HCT116 (cell line): ENCODE measurements around the gene IMMT. TPM values are rescaled to one million over a fixed set of nuclear protein-coding genes. Genes with fewer than 3 reads are reported as not detected.

Source experiments
- ATAC-seq: fragments of 200-7000 bp; cut with Tn5 transposase; 2 replicates; pipeline ENCODE4 v1.9.1; 2020; ENCODE audit warnings: mild to moderate bottlenecking, moderate library complexity
- BruUV-seq: library from RNA; stranded (reverse); fragments of 400-500 nt; replicated peaks from 2 replicates; lab custom pipeline; 2021; lab: Mats Ljungman, UMichigan
- CTCF ChIA-PET: fragments of 300-600 bp; sonication (Branson Sonifier 250); formaldehyde crosslinking; loops from one replicate; lab custom pipeline; 2021; ENCODE audit warnings: antibody characterized with exemption; lab: Charles Lee
- POLR2A ChIA-PET: fragments of 300-600, 350-600 bp; sonication (Branson Sonifier 250); formaldehyde crosslinking; loops from one replicate; lab custom pipeline; 2021; ENCODE audit warnings: antibody characterized with exemption; lab: Charles Lee
- RAD21 ChIA-PET, 2 experiments: fragments of 300-600 bp; sonication (Branson Sonifier 250); formaldehyde crosslinking; loops; one replicate each; lab custom pipeline; 2023; ENCODE audit warnings: low total read pairs in 2 of 2; ENCODE audit not compliant: uncharacterized antibody in 2 of 2, unreplicated experiment in 2 of 2, low non-redundant PET in 1 of 2; lab: Charles Lee
- DNase-seq: peaks from one replicate; pipeline ENCODE4 v3.0.0-alpha.2; 2010; ENCODE audit warnings: low read depth, low spot score
- H2AFZ ChIP-seq: fragments of 200-600 bp; shearing (Covaris generic), sonication (generic); 2 replicates; pipeline ENCODE4 v1.6.1; 2017; ENCODE audit warnings: low read depth, mixed run types, mixed read lengths, antibody characterized with exemption, low read length; ENCODE audit not compliant: poor library complexity, severe bottlenecking
- H3K27ac ChIP-seq: 2 replicates; pipeline ENCODE4 v1.5.1; 2012; ENCODE audit warnings: low read depth, low read length
- H3K27me3 ChIP-seq: fragments of 200-600 bp; sonication (generic); 2 replicates; pipeline ENCODE4 v1.6.1; 2016; ENCODE audit warnings: mixed run types, low read length, mixed read lengths; ENCODE audit not compliant: insufficient read depth
- H3K36me3 ChIP-seq, 2 experiments: fragments of 200-500 bp in 1 of 2; fragments of 200-600 bp in 1 of 2; sonication (Bioruptor generic) in 1 of 2; sonication (generic) in 1 of 2; 2 replicates each; pipeline versions ENCODE4 v1.5.1 to v1.6.1; 2014 to 2016; ENCODE audit warnings: low read length in 2 of 2, inconsistent platforms in 1 of 2, mixed read lengths in 1 of 2, mixed run types in 1 of 2; ENCODE audit not compliant: insufficient read depth in 2 of 2, control insufficient read depth in 1 of 2
- H3K4me1 ChIP-seq, 2 experiments: fragments of 200-600 bp in 1 of 2; sonication (generic) in 1 of 2; 2 replicates each; pipeline versions ENCODE4 v1.5.1 to v1.6.1; 2012 to 2017; ENCODE audit warnings: low read length in 2 of 2, inconsistent platforms in 1 of 2, mild to moderate bottlenecking in 1 of 2, mixed read lengths in 1 of 2, mixed run types in 1 of 2, moderate library complexity in 1 of 2; ENCODE audit not compliant: insufficient read depth in 2 of 2, control insufficient read depth in 1 of 2
- H3K4me2 ChIP-seq: fragments of 200-600 bp; sonication (generic); 2 replicates; pipeline ENCODE4 v1.6.1; 2017; ENCODE audit warnings: mixed run types, low read length, mixed read lengths
- H3K4me3 ChIP-seq, 2 experiments: fragments of 200-600 bp in 1 of 2; sonication (generic) in 1 of 2; replicated peaks in 1 of 2; 2 replicates each; pipeline ENCODE4 v1.5.1; 2011 to 2016; ENCODE audit warnings: low read length in 2 of 2, control low read depth in 1 of 2, low read depth in 1 of 2, mild to moderate bottlenecking in 1 of 2, mixed read lengths in 1 of 2, mixed run types in 1 of 2
- H3K79me2 ChIP-seq: fragments of 200-600 bp; sonication (generic); 2 replicates; pipeline ENCODE4 v1.6.1; 2017; ENCODE audit warnings: mild to moderate bottlenecking, mixed run types, low read length, moderate library complexity, mixed read lengths; ENCODE audit not compliant: insufficient read depth
- H3K9ac ChIP-seq: fragments of 200-600 bp; sonication (generic); 2 replicates; pipeline ENCODE4 v1.6.1; 2016; ENCODE audit warnings: low read length, mixed read lengths
- H3K9me2 ChIP-seq: fragments of 200-600 bp; sonication (generic), shearing (Covaris generic); 2 replicates; pipeline ENCODE4 v1.6.1; 2017; ENCODE audit warnings: mixed run types, mild to moderate bottlenecking, moderate library complexity; ENCODE audit not compliant: insufficient read depth
- H3K9me3 ChIP-seq, 2 experiments: fragments of 200-500 bp in 1 of 2; fragments of 200-600 bp in 1 of 2; sonication (Bioruptor generic) in 1 of 2; sonication (generic) in 1 of 2; 2 replicates each; pipeline ENCODE4 v1.6.1; 2014 to 2017; ENCODE audit warnings: low read length in 2 of 2, mixed read lengths in 2 of 2, inconsistent platforms in 1 of 2, low read depth in 1 of 2, mild to moderate bottlenecking in 1 of 2, mixed run types in 1 of 2, moderate library complexity in 1 of 2; ENCODE audit not compliant: control insufficient read depth in 1 of 2, insufficient read depth in 1 of 2
- H4K20me1 ChIP-seq: fragments of 200-600 bp; sonication (generic), shearing (Covaris generic); 2 replicates; pipeline ENCODE4 v1.6.1; 2017; ENCODE audit warnings: mixed run types, mild to moderate bottlenecking, moderate library complexity; ENCODE audit not compliant: insufficient read depth
- CBX3 ChIP-seq: IDR thresholded peaks from 2 replicates; pipeline ENCODE4 v1.6.1; 2012; ENCODE audit warnings: low read depth
- EZH2phosphoT487 ChIP-seq: fragments of 200-600 bp; IDR thresholded peaks from 2 replicates; pipeline ENCODE4 v1.6.1; 2018; ENCODE audit warnings: antibody characterized with exemption, borderline replicate concordance
- FOSL1 ChIP-seq: IDR thresholded peaks from 2 replicates; pipeline ENCODE4 v1.6.1; 2012; ENCODE audit warnings: low read depth
- JUND ChIP-seq: IDR thresholded peaks from 2 replicates; pipeline ENCODE4 v1.6.1; 2012
- POLR2A ChIP-seq: IDR thresholded peaks from 2 replicates; pipeline ENCODE4 v1.7.0; 2011; ENCODE audit warnings: borderline replicate concordance; ENCODE audit not compliant: insufficient read depth, insufficient read length; ENCODE audit errors: extremely low read depth
- REST ChIP-seq: IDR thresholded peaks from 2 replicates; pipeline ENCODE4 v1.6.1; 2012; ENCODE audit warnings: low read depth
- SP1 ChIP-seq: IDR thresholded peaks from 2 replicates; pipeline ENCODE4 v1.6.1; 2012; ENCODE audit warnings: low read depth
- SRF ChIP-seq: IDR thresholded peaks from 2 replicates; pipeline ENCODE4 v1.6.1; 2012; ENCODE audit warnings: low read depth
- YY1 ChIP-seq: IDR thresholded peaks from 2 replicates; pipeline ENCODE4 v1.6.1; 2011; ENCODE audit warnings: low read length, low read depth, moderate library complexity, mild to moderate bottlenecking; ENCODE audit not compliant: insufficient replicate concordance; ENCODE audit errors: extremely low read depth
- ZBTB33 ChIP-seq: IDR thresholded peaks from 2 replicates; pipeline ENCODE4 v1.6.1; 2011; ENCODE audit warnings: mild to moderate bottlenecking, low read length, moderate library complexity; ENCODE audit not compliant: insufficient replicate concordance; ENCODE audit errors: extremely low read depth
- ZFX ChIP-seq: fragments of 450-650 bp; IDR thresholded peaks from 2 replicates; pipeline ENCODE4 v1.6.1; 2017
- ZNF274 ChIP-seq: fragments of 200-500 bp; sonication (Bioruptor generic); IDR thresholded peaks from 2 replicates; pipeline ENCODE4 v1.6.1; 2014; ENCODE audit warnings: mild to moderate bottlenecking, low read depth, low read length, inconsistent platforms
- intact Hi-C: fragments of 100-400 bp; cut with micrococcal nuclease; formaldehyde crosslinking; loops from 2 replicates; pipeline ENCODE4 v1.10.0; 2022
- total RNA-seq: library from RNA; stranded (reverse); gene quantifications from one replicate; pipeline ENCODE4 v1.2.1, GENCODE V29; 2021; ENCODE audit not compliant: unreplicated experiment
- TF ChIP-seq, protein P1 (sequence below): IDR thresholded peaks from 2 replicates; pipeline ENCODE4 v1.6.1; 2012

The IMMT gene
- total RNA-seq, 1 experiment from 2014 or later: 125 TPM

- TF ChIP-seq FOSL1 (no peak), CBX3 (no peak), YY1 (no peak), SRF (no peak), POLR2A (no peak), EZH2phosphoT487 (no peak), JUND (no peak), ZFX (no peak), SP1 (no peak), ZNF274 (no peak), ZBTB33 (no peak), REST (no peak)
- TF ChIP-seq, protein P1, sequence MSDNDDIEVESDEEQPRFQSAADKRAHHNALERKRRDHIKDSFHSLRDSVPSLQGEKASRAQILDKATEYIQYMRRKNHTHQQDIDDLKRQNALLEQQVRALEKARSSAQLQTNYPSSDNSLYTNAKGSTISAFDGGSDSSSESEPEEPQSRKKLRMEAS: no peak
- H3K4me3 ChIP-seq: no peak overlapping the region
- intact Hi-C loops: no loop called here
- DNase-seq: no peak
- peaks cover 8% of the 10 kb centered on the region; the same call in 1 of the 2 replicates for H4K20me1 ChIP-seq
- H3K27me3 ChIP-seq: no peaks in the 10 kb centered on the region
- H3K4me2 ChIP-seq: no peak overlapping the region
- ATAC-seq: no peak
- H2AFZ ChIP-seq: no peak overlapping the region
- H3K27ac ChIP-seq: no peak overlapping the region
- ChIA-PET RAD21 (no interaction called here), CTCF (no interaction called here), POLR2A (no interaction called here)
- H3K36me3 ChIP-seq: peaks cover 33 to 38% of the 10 kb centered on the region in 2 experiments; a peak in 3 of 4 replicates
- no peaks in the 10 kb centered on the region for H3K9me3 ChIP-seq
- H3K9me2 ChIP-seq: no peaks in the 10 kb centered on the region
- no TSS peak for BruUV-seq
- no peak overlapping the region for H3K9ac ChIP-seq
- peaks cover 37% of the 10 kb centered on the region for H3K79me2 ChIP-seq
- H3K4me1 ChIP-seq: peaks cover 0 to 3% of the 10 kb centered on the region in 2 experiments; a peak in 1 of 4 replicates
Observed at GRCh38 chr2:86170449-86170848, 24.8 kb downstream of the IMMT start.
